RWPE2 (cell line): Measurements from ENCODE around the gene ANO9.
"Not testable (repeated sequence)": the region's sequence is repeated elsewhere in the genome, so short reads cannot be mapped to it uniquely, and the experiment has no call there.

Experiments
- ATAC-seq: fragments of 200-7000 bp; cut with Tn5 transposase; 3 replicates; pipeline ENCODE4 v1.9.1; 2021; ENCODE audit warnings: low read depth
- DNase-seq: peaks from one replicate; pipeline ENCODE4 v3.0.0-alpha.2; 2020; ENCODE audit warnings: low spot score
- H3K27ac ChIP-seq: fragments of 450-650 bp; 2 replicates; pipeline ENCODE4 v1.5.1; 2017; ENCODE audit warnings: mild to moderate bottlenecking; ENCODE audit not compliant: poor library complexity, severe bottlenecking
- H3K27me3 ChIP-seq: fragments of 250-450 bp; sonication (Bioruptor Pico); 2 replicates; pipeline ENCODE4 v1.5.1; 2021; ENCODE audit warnings: mild to moderate bottlenecking, moderate library complexity; ENCODE audit not compliant: insufficient read depth, poor library complexity, severe bottlenecking
- H3K36me3 ChIP-seq: fragments of 250-450 bp; sonication (Bioruptor Pico); 2 replicates; pipeline ENCODE4 v1.5.1; 2020; ENCODE audit warnings: low read depth, mild to moderate bottlenecking, moderate library complexity
- H3K4me1 ChIP-seq: fragments of 250-450 bp; sonication (Bioruptor Pico); 2 replicates; pipeline ENCODE4 v1.5.1; 2021; ENCODE audit warnings: mild to moderate bottlenecking, moderate library complexity; ENCODE audit not compliant: insufficient read depth, poor library complexity, severe bottlenecking
- H3K4me3 ChIP-seq: fragments of 250-450 bp; sonication (Bioruptor Pico); 2 replicates; pipeline ENCODE4 v1.5.1; 2021; ENCODE audit warnings: mild to moderate bottlenecking, moderate library complexity; ENCODE audit not compliant: severe bottlenecking
- H3K9me3 ChIP-seq: fragments of 250-450 bp; sonication (Bioruptor Pico); 2 replicates; pipeline ENCODE4 v1.5.1; 2021; ENCODE audit warnings: mild to moderate bottlenecking, moderate library complexity; ENCODE audit not compliant: severe bottlenecking
- TF ChIP-seq, protein P1 (sequence below): fragments of 450-650 bp; IDR thresholded peaks from one replicate; pipeline ENCODE4 v1.5.1; 2017; ENCODE audit warnings: mild to moderate bottlenecking, moderate library complexity; ENCODE audit not compliant: poor library complexity, severe bottlenecking

ANO9 gene

DNA sequence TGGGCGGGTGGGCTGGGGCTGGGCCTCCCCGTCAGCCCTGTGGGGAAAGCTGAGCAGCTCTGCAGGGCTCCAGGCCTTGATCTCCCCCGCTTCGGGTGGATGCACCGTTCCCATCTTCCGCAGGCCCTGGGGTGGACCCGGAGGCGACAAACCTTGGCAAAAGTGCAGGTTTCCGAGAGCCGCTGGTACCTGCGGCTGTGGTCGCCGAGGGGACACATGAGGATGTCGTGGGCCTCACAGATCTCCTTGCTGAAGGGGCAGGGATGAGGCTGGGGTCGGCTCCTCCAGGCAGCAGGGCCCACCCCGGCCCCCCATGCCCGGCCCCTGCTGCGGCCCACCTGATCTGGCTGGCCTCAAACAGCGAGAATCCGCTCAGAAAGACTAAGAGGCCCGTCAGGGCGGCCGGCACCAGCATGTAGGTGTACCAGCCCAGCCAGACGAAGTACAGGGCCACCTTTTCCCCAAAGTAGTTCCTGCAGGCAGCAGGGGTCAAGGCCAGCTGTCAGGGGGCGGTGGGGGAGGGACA is 11.8 kb downstream of the ANO9 start:
- no peak overlapping the region for H3K4me3 ChIP-seq
- H3K9me3 ChIP-seq = no peaks in the 10 kb centered on the region
- TF ChIP-seq, protein P1, sequence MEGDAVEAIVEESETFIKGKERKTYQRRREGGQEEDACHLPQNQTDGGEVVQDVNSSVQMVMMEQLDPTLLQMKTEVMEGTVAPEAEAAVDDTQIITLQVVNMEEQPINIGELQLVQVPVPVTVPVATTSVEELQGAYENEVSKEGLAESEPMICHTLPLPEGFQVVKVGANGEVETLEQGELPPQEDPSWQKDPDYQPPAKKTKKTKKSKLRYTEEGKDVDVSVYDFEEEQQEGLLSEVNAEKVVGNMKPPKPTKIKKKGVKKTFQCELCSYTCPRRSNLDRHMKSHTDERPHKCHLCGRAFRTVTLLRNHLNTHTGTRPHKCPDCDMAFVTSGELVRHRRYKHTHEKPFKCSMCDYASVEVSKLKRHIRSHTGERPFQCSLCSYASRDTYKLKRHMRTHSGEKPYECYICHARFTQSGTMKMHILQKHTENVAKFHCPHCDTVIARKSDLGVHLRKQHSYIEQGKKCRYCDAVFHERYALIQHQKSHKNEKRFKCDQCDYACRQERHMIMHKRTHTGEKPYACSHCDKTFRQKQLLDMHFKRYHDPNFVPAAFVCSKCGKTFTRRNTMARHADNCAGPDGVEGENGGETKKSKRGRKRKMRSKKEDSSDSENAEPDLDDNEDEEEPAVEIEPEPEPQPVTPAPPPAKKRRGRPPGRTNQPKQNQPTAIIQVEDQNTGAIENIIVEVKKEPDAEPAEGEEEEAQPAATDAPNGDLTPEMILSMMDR = no peak
- H3K36me3 ChIP-seq = no peaks in the 10 kb centered on the region
- no peak overlapping the region for H3K27ac ChIP-seq
- no peaks in the 10 kb centered on the region for H3K4me1 ChIP-seq
- DNase-seq (no peak), ATAC-seq (peak; percentile 35)
- no peaks in the 10 kb centered on the region for H3K27me3 ChIP-seq

DNA sequence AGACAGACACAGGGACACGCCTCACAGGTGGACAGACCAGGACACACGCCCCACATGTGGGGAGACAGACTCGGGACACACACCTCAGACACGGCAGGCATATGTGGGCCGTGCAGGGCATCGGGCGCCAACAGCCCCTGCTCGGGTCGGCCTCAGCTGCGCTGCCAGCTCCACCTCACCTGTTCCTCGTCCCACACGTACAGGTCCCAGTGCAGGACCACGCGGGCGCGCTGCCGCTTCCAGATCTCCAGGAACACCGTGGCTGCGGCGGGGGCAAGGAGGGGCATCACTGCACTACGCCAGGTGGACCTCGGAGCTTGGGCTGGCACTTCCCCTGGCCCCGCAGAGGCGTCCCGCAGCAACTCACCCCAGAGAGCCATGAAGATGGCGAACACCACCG is 12.4 kb downstream of the ANO9 start:
- DNase-seq (no peak), ATAC-seq (no peak)
- Histone ChIP-seq H3K4me1 (no peaks in the 10 kb centered on the region), H3K36me3 (peaks cover 2% of the 10 kb centered on the region; the same call in 1 of the 2 replicates), H3K27ac (no peak overlapping the region), H3K4me3 (no peak overlapping the region), H3K27me3 (no peaks in the 10 kb centered on the region), H3K9me3 (no peaks in the 10 kb centered on the region)
- TF ChIP-seq, protein P1 = no peak

DNA sequence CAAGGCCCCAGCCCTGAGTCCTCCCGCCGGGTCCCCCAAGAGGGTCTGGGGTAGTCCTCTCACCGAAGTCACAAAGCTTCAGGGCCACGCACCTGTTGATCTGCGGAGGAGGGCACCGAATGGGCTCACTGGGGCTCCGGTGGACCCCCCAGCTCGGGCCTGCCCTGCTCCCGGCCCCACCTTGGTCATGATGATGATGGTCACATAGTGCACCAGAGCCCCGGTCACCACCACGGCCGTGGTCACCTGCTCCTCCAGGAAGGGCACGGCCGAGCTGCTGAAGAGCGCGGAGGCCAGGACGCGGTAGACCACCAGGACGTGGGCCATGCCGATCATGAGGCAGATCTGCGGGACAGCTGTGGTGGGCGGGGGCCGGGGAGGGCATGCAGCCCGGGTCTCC is 13.5 kb downstream of the ANO9 start:
- ATAC-seq = no peak
- Histone ChIP-seq H3K27ac (no peak overlapping the region), H3K4me1 (no peaks in the 10 kb centered on the region), H3K9me3 (no peaks in the 10 kb centered on the region), H3K4me3 (no peak overlapping the region), H3K27me3 (no peaks in the 10 kb centered on the region), H3K36me3 (peaks cover 8% of the 10 kb centered on the region; the same call in 1 of the 2 replicates)
- TF ChIP-seq, protein P1 = no peak
- DNase-seq = no peak

DNA sequence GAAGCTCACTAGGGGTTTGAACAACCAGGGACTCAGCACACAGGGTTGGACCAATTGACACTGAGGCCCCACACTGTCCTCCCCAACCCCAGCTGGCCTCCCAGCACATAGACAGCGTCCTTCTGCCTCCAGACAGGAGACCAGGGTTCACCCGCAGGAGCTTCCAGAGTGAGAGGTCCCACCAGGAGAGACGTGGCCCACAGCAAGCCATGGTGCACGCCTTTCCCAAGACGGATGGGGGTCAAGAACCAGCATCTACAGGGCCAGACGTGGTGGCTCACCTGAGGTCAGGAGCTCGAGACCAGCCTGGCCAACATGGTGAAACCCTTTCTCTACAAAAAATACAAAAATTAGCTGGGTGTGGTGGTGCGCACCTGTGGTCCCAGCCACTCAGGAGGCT is 15.0 kb downstream of the ANO9 start:
- no peaks in the 10 kb centered on the region for H3K27me3 ChIP-seq
- H3K4me3 ChIP-seq = no peak overlapping the region
- peaks cover 8% of the 10 kb centered on the region; the same call in 1 of the 2 replicates for H3K36me3 ChIP-seq
- no peaks in the 10 kb centered on the region for H3K9me3 ChIP-seq
- H3K4me1 ChIP-seq = no peaks in the 10 kb centered on the region
- no peak for ATAC-seq
- TF ChIP-seq, protein P1 = no peak
- peak; percentile 34 for DNase-seq
- H3K27ac ChIP-seq = no peak overlapping the region

DNA sequence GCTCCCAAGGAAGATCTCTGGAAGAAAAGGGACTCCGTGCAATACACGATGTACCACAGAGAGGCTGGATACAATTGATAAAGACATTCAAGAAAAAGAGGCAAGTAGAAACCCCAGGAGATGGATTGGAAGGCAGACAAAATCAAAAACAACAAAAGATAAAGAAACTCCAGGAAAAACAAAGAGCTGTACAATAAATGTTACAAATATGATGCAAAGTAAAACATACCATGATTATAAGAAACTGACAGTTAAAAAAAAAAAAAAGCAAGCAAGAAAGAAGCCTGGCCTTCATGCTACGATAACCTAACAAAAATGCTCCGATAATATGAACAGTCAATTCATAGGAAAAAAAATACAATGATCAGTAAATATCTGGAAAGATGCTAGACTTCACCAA is 16.5 kb downstream of the ANO9 start:
- H3K9me3 ChIP-seq = no peaks in the 10 kb centered on the region
- H3K27ac ChIP-seq = no peak overlapping the region
- no peak overlapping the region for H3K4me3 ChIP-seq
- peaks cover 8% of the 10 kb centered on the region; the same call in 1 of the 2 replicates for H3K36me3 ChIP-seq
- DNase-seq (no peak), ATAC-seq (no peak)
- no peaks in the 10 kb centered on the region for H3K27me3 ChIP-seq
- H3K4me1 ChIP-seq = no peaks in the 10 kb centered on the region
- TF ChIP-seq, protein P1 = no peak

DNA sequence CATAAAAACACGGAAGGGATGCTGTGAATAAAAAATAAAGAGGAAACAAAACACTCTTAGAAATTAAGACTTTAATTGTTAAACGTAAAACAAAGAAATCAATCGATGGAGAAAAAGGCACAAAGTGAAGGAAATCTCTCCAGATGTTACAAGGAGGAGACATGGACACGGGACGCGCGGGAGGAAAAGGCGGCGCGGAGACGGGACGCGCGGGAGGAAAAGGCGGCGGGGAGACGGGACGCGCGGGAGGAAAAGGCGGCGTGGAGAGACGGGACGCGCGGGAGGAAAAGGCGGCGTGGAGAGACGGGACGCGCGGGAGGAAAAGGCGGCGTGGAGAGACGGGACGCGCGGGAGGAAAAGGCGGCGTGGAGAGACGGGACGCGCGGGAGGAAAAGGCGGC is 17.0 kb downstream of the ANO9 start:
- not testable (repeated sequence) for H3K4me1 ChIP-seq, H3K4me3 ChIP-seq, ATAC-seq

More for the DNA sequence above, 17.0 kb downstream of the ANO9 start:
- peak; percentile 7 for DNase-seq
- not testable (repeated sequence) for H3K27ac ChIP-seq, H3K9me3 ChIP-seq, H3K27me3 ChIP-seq, H3K36me3 ChIP-seq
